ENCODE measurements around the gene CCSER2.
"Not testable (repeated sequence)": the region's sequence is repeated elsewhere in the genome, so short reads cannot be mapped to it uniquely, and the experiment has no call there.

Gene CCSER2

GRCh38 chr10:84397735-84398144, 69.4 kb downstream of the CCSER2 start:
- DNase-seq: no peak

GRCh38 chr10:84398696-84399095, 70.3 kb downstream of the CCSER2 start:
- no peak for DNase-seq

- DNase-seq: no peak
These were observed 73.6 kb downstream of the CCSER2 start for GRCh38 chr10:84401854-84402611.

GRCh38 chr10:84404783-84405182, 76.4 kb downstream of the CCSER2 start:
- no peak for DNase-seq

GRCh38 chr10:84405662-84406061, 77.3 kb downstream of the CCSER2 start:
- no peak for DNase-seq

GRCh38 chr10:84406561-84406960, 78.2 kb downstream of the CCSER2 start:
- no peak for DNase-seq

- no peak for DNase-seq
These were observed 79.1 kb downstream of the CCSER2 start for GRCh38 chr10:84407388-84408049.

- DNase-seq: no peak
These were observed 84.1 kb downstream of the CCSER2 start for GRCh38 chr10:84412482-84412881.

- DNase-seq: not testable (repeated sequence)
These were observed 85.7 kb downstream of the CCSER2 start for GRCh38 chr10:84414110-84414509.

GRCh38 chr10:84415539-84416244, 87.3 kb downstream of the CCSER2 start:
- no peak for DNase-seq

GRCh38 chr10:84416245-84416555, 87.8 kb downstream of the CCSER2 start:
- no peak for DNase-seq

GRCh38 chr10:84423719-84424118, 95.3 kb downstream of the CCSER2 start:
- no peak for DNase-seq

GRCh38 chr10:84424731-84425167, 96.4 kb downstream of the CCSER2 start:
- no peak for DNase-seq

- no peak for DNase-seq
These were observed 99.7 kb downstream of the CCSER2 start for GRCh38 chr10:84427903-84428650.

GRCh38 chr10:84428711-84429110, 100.3 kb downstream of the CCSER2 start:
- no peak for DNase-seq

GRCh38 chr10:84429926-84430520, 101.6 kb downstream of the CCSER2 start:
- no peak for DNase-seq

- DNase-seq: no peak
These were observed 104.5 kb downstream of the CCSER2 start for GRCh38 chr10:84432891-84433290.

- DNase-seq: no peak
These were observed 112.4 kb downstream of the CCSER2 start for GRCh38 chr10:84440781-84441180.

- DNase-seq: no peak
These were observed 119.5 kb downstream of the CCSER2 start for GRCh38 chr10:84447701-84448400.

- DNase-seq: not testable (repeated sequence)
These were observed 121.0 kb downstream of the CCSER2 start for GRCh38 chr10:84449351-84449750.

GRCh38 chr10:84452003-84452402, 123.6 kb downstream of the CCSER2 start:
- no peak for DNase-seq

- no peak for DNase-seq
These were observed 124.9 kb downstream of the CCSER2 start for GRCh38 chr10:84453303-84453702.

Measured in NCI-H1417 treated with DMSO at 0.1 percent for 48 hours (cell line).